GM12874 (cell line): ENCODE data around the gene C2CD4B.

Source experiments
- TF ChIP-seq, protein P1 (sequence below): IDR thresholded peaks from 2 replicates; pipeline ENCODE4 v1.5.1; 2011; ENCODE audit warnings: low read depth, mild to moderate bottlenecking, control low read depth, low read length, moderate library complexity; ENCODE audit not compliant: insufficient read depth

The C2CD4B gene

DNA sequence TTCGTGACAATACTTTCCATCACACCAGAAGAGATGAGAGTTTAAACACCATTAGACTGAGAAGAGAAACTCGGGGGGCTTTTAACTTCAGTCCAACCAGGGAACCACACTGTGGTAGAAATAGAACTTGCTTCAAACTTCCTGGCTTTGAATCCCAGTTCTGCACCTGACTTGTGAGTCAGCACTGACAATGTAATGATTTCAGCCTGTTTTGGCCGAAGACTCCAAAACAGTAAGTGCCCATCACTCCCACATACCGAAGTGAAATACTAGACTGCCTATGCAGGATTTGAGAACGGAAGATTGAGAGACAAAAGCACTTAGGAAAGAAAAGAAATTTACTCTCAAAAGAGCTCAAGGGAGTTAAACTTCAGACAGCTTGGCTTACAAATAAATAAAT is 27.0 kb downstream of the C2CD4B start:
- TF ChIP-seq, protein P1, sequence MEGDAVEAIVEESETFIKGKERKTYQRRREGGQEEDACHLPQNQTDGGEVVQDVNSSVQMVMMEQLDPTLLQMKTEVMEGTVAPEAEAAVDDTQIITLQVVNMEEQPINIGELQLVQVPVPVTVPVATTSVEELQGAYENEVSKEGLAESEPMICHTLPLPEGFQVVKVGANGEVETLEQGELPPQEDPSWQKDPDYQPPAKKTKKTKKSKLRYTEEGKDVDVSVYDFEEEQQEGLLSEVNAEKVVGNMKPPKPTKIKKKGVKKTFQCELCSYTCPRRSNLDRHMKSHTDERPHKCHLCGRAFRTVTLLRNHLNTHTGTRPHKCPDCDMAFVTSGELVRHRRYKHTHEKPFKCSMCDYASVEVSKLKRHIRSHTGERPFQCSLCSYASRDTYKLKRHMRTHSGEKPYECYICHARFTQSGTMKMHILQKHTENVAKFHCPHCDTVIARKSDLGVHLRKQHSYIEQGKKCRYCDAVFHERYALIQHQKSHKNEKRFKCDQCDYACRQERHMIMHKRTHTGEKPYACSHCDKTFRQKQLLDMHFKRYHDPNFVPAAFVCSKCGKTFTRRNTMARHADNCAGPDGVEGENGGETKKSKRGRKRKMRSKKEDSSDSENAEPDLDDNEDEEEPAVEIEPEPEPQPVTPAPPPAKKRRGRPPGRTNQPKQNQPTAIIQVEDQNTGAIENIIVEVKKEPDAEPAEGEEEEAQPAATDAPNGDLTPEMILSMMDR: no peak

DNA sequence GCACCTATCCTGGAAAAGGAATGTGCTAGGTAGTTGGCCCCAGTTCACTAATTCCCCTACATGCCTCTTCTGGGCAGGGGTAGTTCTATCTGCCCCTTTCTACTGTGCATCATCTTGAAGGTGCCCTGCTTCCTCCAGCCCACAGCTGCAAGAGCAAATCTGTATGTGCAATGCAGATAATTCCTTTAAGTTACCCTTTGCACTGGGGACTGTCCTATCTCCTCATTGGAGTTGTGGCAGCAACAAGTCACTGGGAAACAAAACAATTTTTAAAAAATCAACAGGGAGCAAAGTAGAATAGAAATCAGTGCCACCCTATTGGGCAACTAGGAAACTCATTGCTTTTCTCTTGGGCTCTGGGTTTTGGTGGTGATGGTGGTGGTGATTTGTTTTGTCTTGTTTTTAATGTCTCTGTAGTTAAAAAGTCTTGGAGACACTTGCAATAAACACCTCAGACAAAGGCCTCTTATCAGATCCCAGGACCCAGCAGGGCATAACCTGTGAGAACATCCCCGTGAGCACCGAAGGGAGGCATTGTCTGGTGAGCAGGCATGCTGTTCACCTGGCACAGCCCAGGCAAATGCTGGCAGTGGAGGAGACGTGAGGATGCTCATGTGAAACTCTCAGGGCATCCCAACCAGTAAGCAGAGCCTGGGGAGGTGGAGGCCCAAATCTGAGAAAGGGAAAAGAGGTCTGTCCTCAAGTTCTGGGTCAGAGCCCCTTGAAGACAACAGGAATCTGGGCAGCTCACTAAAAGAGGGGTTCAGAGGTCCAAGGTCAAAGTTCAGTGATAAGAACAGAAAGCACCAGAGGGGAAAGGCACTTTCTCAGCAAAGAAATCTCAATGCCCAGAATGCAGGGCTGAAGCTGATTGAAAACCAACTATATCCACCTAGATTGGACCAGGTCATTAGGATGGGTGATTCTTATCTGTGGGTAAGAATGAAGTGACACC is 27.9 kb downstream of the C2CD4B start:
- TF ChIP-seq, protein P1: no peak

DNA sequence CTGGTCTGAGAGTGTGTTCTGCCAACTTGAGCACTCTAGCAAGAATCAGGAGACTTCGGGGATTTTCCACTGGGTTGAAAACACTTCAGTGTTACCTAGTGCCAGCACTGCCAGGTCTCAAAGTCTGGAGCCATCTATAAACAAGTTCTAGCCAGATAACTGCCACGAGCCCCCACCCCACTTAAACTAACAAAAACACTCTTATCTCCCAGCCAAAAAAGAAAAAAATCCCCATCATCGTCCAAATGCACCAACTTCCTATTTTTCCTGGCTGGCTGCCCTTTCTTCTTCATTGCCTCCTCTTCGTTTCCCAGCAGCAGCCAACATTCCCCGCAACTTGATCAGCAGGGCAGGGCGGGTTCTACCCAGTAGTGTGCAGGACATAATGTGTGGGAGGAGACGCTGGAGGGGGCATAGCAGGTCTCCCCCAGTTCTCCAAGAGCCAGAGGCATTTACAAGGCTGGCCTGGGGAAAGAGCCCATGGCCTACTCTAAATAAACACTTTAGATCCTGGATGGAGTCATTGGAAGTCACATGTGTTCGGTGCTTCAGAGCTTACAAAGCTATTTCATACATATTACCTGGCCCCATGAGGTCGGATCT is 29.5 kb downstream of the C2CD4B start:
- TF ChIP-seq, protein P1: no peak

DNA sequence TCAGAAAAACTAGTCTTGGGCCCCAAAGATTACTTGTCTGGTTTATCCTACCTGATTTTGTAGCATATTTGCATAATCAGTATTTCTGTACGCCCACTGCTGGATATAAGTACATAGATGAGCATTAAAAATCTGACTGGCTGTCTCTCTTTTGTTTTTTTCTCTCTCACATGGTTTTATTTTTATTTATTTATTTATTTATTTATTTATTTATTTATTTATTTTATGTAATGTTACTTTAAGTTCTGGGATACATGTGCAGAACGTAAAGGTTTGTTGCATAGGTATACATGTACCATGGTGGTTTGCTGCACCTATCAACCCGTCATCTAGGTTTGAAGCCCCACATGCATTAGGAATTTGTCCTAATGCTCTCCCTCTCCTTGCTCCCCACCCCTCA is 31.9 kb downstream of the C2CD4B start:
- TF ChIP-seq, protein P1: no peak

DNA sequence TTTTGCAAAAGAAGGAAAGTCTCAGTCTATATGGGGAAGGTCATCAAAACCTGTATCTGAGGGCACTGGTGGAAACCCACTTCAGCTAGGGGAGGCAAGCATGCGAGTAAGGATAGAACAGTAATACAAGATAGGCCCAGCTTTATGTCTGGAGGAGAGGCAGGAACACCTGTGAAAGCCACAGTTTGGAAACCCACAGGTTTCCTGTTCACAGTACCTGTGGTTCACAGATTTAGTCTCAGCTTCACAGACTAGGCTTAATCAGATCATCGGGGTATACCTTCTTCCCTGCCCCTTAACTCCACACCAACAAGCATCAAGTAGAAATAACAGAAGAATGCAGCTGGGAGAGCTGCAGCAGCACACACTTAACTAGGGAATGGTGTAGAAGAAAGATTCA is 36.2 kb downstream of the C2CD4B start:
- TF ChIP-seq, protein P1: no peak

DNA sequence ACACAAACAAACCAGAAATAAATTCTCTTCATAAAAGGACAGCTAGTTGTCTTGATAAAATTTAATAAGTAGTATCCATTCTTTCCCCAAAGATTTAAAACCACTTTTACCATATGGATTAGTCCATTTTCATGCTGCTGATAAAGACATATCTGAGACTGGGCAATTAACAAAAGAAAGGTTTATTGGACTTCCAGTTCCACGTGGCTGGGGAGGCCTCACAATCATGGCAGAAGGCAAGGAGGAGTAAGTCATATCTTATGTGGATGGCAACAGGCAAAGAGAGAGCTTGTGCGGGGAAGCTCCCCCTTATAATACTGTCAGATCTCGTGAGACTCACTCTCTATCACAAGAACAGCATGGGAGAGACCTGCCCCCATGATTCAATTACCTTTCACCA is 38.7 kb downstream of the C2CD4B start:
- TF ChIP-seq, protein P1: no peak

DNA sequence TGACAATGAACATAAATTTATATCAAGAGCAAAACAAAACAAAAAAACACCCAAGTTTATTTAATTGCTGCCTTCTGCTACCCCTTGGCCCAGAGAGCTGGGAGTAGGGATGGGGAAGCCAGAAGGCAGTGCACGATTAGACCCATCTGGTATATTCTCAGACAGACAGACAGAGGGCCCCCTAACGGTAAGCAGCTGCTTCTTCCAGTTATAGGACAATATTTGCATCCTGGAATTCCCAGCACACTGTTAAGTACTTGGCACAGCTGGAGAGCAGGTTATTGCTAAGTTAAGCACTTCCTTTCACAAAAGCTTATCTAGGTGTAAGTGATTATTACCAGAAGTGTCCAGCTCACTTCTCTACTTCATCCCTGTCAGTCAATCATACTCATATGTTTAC is 39.3 kb downstream of the C2CD4B start:
- TF ChIP-seq, protein P1: peak; percentile 8; the same call in 1 of the 2 replicates
